Skeletal muscle tissue (tissue), 4 donors: Measurements from ENCODE around the gene ATP10A. TPM values are rescaled to one million over a fixed set of nuclear protein-coding genes. Genes with fewer than 3 reads are reported as not detected.

ENCODE experiments used
- H3K27ac ChIP-seq: one replicate; pipeline ENCODE4 v1.7.0; 2013; ENCODE audit warnings: mild to moderate bottlenecking, low read depth, low read length, inconsistent platforms
- H3K27me3 ChIP-seq, 3 donors: one replicate each; pipeline ENCODE4 v1.7.0; 2013; ENCODE audit warnings: low read length in 3 of 3; ENCODE audit not compliant: control insufficient read depth in 3 of 3, insufficient read depth in 3 of 3
- H3K36me3 ChIP-seq, 3 donors: one replicate each; pipeline ENCODE4 v1.7.0; 2013; ENCODE audit warnings: low read length in 3 of 3; ENCODE audit not compliant: control insufficient read depth in 3 of 3, insufficient read depth in 3 of 3
- H3K4me1 ChIP-seq, 3 donors: one replicate each; pipeline ENCODE4 v1.7.0; 2013; ENCODE audit warnings: low read length in 3 of 3, mild to moderate bottlenecking in 3 of 3; ENCODE audit not compliant: control insufficient read depth in 3 of 3, insufficient read depth in 3 of 3
- H3K4me3 ChIP-seq, 3 donors: one replicate each; pipeline ENCODE4 v1.7.0; 2013; ENCODE audit warnings: low read length in 3 of 3
- H3K9ac ChIP-seq, 3 donors: one replicate each; pipeline ENCODE4 v1.7.0; 2013; ENCODE audit warnings: low read length in 3 of 3, mild to moderate bottlenecking in 3 of 3, moderate library complexity in 2 of 3, low read depth in 1 of 3
- H3K9me3 ChIP-seq, 3 donors: one replicate each; pipeline ENCODE4 v1.7.0; 2013; ENCODE audit warnings: low read length in 3 of 3; ENCODE audit not compliant: control insufficient read depth in 3 of 3
- total RNA-seq: library from RNA; depleted of rRNA; stranded (reverse); fragments of >200 nt; gene quantifications from one replicate; pipeline ENCODE4 v1.2.3, GENCODE V29; 2014
- donor health status: Osteomylitis.

ATP10A gene
- total RNA-seq, 1 donor from 2014 or later, result 7.8 TPM

DNA sequence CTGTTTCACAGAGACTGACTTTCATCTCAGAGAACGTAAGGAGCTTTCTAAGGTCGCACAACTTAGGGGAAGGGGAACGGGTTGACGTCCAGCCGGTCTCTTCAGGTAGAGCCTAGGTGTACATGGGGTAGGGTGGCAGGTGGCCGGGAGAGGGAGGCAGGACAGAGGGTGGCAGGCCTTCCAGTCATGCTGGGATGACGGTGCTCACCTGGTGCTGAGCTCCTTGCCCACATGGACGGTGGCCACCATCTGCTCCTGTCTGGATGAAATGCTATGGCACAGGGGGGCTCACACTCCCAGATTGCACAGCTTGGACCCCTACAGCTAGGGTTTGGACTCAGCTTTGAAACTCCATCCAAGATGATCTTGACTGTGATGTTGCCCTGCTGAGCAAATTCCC is 144.5 kb downstream of the ATP10A start:
- H3K36me3 ChIP-seq, result no peaks in the 10 kb centered on the region

GRCh38 chr15:25718169-25718536 is 145.0 kb downstream of the ATP10A start:
- no peaks in the 10 kb centered on the region for H3K9me3 ChIP-seq
- peaks cover 0 to 9% (median 7%) of the 10 kb centered on the region in 3 donors for H3K4me1 ChIP-seq
- H3K27ac ChIP-seq, result no peak overlapping the region
- no peak overlapping the region for H3K4me3 ChIP-seq
- no peaks in the 10 kb centered on the region for H3K27me3 ChIP-seq
- no peak overlapping the region for H3K9ac ChIP-seq
- H3K36me3 ChIP-seq, result no peaks in the 10 kb centered on the region

More for the DNA sequence above, 144.5 kb downstream of the ATP10A start:
- Histone ChIP-seq H3K9ac (no peak overlapping the region), H3K27me3 (no peaks in the 10 kb centered on the region), H3K4me1 (peaks cover 0 to 9% (median 7%) of the 10 kb centered on the region in 3 donors), H3K4me3 (no peak overlapping the region), H3K27ac (no peak overlapping the region), H3K9me3 (no peaks in the 10 kb centered on the region)

DNA sequence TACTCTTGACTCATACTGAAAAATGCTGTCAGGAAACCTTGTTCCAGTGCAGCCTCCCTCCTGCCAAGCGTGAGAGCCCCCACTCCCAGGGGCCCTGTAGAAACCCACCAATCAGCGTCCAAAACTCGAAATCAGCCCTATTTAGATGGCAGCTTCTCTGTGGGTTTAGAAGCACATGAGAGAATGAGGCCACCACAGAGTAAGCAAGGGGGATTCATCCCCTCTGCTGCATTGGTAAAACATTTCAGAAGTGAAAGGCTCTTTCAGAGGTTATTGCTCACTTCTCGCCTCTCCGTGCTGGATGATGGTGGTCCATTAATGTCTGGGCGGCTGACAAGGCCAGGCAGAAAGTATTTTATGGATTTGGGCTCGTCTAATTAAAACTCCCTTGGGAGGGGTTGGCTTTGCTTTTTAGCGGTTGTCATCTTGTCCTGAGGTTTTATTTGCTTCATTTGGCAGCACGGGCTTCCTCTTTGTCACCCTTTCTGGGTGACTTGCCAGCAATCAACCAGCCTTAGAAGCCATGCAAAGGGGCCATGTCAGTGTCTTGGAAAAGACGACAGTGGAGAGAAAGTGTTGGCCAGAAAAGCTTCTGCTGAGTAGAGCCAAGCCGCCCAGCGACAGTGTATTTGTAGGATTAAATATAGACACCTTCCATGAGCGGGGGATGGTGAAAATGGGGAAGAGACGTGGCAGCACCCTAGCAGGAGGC is 145.5 kb downstream of the ATP10A start:
- Histone ChIP-seq H3K27ac (no peak overlapping the region), H3K36me3 (no peaks in the 10 kb centered on the region), H3K9ac (no peak overlapping the region), H3K27me3 (no peaks in the 10 kb centered on the region), H3K4me1 (peaks cover 0 to 9% (median 7%) of the 10 kb centered on the region in 3 donors), H3K9me3 (no peaks in the 10 kb centered on the region), H3K4me3 (no peak overlapping the region)

DNA sequence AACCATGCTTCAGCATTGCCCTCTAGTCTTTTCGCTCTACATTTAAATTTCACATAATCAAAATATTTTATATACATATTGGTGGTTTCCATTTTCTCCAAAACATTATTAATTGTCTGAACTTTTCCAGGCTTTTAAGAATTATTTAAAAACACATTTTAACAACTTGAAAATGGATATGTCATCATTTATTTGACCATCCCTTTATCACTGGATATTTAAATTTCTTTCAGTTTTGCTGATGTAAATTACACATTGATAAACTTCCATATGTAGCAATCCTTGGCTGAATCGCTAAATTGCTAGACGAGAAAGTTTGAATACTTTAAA is 146.0 kb downstream of the ATP10A start:
- Histone ChIP-seq H3K36me3 (no peaks in the 10 kb centered on the region), H3K9ac (no peak overlapping the region), H3K4me3 (no peak overlapping the region), H3K9me3 (no peaks in the 10 kb centered on the region), H3K4me1 (peaks cover 0 to 9% (median 7%) of the 10 kb centered on the region in 3 donors), H3K27ac (no peak overlapping the region), H3K27me3 (no peaks in the 10 kb centered on the region)

DNA sequence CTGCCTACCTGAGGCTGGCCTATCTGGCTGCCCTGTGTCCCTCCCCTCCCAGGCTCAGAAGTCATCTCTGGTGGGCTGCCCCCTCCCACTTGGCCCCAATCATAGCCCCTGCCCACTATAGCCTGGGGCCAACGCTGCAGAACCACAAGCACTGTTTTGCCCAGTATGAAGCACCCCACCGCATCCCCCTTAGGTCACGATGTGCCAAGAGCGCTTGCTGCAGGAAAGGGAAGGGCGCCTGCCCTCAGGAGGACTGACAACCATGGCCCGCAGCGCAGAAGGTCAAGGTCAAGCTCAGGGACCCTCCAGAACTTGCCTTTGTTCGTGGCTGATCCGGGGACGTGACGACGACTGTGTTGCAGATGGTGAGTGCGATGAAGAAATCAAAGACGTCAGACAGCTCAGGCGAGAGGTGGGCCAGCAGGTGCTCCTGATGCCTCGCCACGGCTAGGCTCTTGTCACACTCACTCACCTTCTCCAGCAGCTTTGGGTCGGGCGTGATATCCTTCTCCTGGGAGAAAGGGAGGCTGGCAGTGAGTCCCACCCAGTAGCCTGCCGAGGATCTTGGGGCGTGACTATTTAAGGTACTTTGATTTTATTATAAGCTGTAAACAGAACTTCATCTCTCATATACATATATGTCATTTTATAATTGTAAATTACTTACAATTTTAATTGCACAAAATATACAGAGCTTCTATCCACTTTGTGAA is 146.6 kb downstream of the ATP10A start:
- Histone ChIP-seq H3K27me3 (no peaks in the 10 kb centered on the region), H3K4me1 (peaks cover 0 to 8% (median 7%) of the 10 kb centered on the region in 3 donors), H3K4me3 (no peak overlapping the region), H3K9me3 (no peaks in the 10 kb centered on the region), H3K36me3 (no peaks in the 10 kb centered on the region), H3K9ac (no peak overlapping the region), H3K27ac (no peak overlapping the region)

DNA sequence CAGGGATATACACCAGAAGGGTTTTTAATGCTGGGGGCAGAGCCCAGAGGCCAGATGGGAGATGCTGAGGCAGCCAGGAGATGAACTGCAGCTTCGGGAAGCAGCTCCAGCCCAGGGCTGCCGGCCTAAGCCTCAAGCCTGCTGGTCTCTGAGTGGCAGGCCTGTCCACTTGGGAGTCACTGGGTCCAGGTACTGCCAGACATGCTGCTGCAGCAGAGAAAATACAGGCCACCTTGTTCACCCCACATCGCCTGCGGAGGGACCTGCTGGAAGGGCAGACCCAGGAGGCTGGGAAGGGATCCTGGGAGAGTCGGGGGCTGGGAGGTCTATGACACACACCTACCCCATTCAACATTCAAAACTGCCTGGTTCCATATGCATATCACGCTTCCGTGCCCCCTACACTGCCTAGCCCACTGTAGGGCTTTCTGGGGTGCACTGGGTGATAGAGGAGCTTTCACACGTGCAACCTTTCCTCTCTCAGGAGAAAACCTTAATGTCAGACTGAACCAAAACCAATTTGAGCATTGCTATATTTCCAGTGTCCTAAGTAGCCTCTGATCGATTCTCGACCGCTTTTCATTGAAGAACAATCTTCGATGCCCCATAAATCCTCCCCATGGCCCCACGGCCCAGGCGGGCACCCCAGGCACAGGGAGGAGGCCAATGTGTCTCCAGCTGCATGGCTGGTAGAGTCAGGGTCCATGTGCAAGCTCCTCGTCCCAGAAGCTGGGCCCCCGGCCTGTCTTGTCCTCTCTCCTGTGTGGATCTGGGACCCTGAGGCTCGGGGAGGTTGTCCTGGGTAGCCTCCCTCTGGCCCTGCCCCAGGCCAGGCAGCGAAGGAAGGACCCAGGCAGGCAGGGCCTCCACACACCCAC is 147.4 kb downstream of the ATP10A start:
- Histone ChIP-seq H3K36me3 (no peaks in the 10 kb centered on the region), H3K4me1 (peaks cover 0 to under 1% (median 0%) of the 10 kb centered on the region in 3 donors), H3K9ac (no peak overlapping the region), H3K27ac (no peak overlapping the region), H3K9me3 (no peaks in the 10 kb centered on the region), H3K4me3 (no peak overlapping the region), H3K27me3 (peaks cover 0 to under 1% (median 0%) of the 10 kb centered on the region in 3 donors)

DNA sequence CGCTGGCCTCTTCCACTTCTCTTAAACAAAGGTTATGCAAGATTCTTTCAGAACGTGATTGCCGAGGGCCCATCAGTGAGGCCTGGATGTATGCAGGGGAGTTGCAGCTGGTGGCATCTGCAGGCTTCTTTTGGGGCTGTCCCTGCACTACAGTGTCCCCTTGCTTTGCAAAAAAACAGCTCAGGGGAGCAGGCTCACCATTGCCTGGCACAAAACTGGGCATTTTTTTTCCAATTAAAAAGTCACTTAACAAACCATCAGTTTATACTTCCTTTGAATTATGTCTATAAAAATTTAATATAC is 148.6 kb downstream of the ATP10A start:
- H3K9ac ChIP-seq, result no peak overlapping the region
- H3K4me3 ChIP-seq, result no peak overlapping the region
- no peak overlapping the region for H3K27ac ChIP-seq
- H3K27me3 ChIP-seq, result peaks cover 0 to 5% (median 0%) of the 10 kb centered on the region in 3 donors
- H3K9me3 ChIP-seq, result no peaks in the 10 kb centered on the region
- no peaks in the 10 kb centered on the region for H3K36me3 ChIP-seq
- no peaks in the 10 kb centered on the region for H3K4me1 ChIP-seq

- H3K27me3 ChIP-seq, result peaks cover 0 to 5% (median 0%) of the 10 kb centered on the region in 3 donors
- H3K4me1 ChIP-seq, result no peaks in the 10 kb centered on the region
- H3K36me3 ChIP-seq, result no peaks in the 10 kb centered on the region
- no peak overlapping the region for H3K27ac ChIP-seq
- H3K9me3 ChIP-seq, result no peaks in the 10 kb centered on the region
- H3K9ac ChIP-seq, result no peak overlapping the region
- no peak overlapping the region for H3K4me3 ChIP-seq
These were observed 149.2 kb downstream of the ATP10A start for GRCh38 chr15:25713736-25714537.

- H3K27ac ChIP-seq, result no peak overlapping the region
- H3K36me3 ChIP-seq, result no peaks in the 10 kb centered on the region
- H3K4me3 ChIP-seq, result no peak overlapping the region
- no peaks in the 10 kb centered on the region for H3K4me1 ChIP-seq
- peaks cover 0 to 5% (median 0%) of the 10 kb centered on the region in 3 donors for H3K27me3 ChIP-seq
- no peak overlapping the region for H3K9ac ChIP-seq
- H3K9me3 ChIP-seq, result no peaks in the 10 kb centered on the region
These were observed 150.2 kb downstream of the ATP10A start for GRCh38 chr15:25712961-25713355.
